ENCODE measurements around the gene MYOZ3. TPM values are rescaled to one million over a fixed set of nuclear protein-coding genes. Genes with fewer than 3 reads are reported as not detected.
A peak's percentile ranks its signal among the peaks of the same experiment; 100 is the strongest.

MYOZ3 gene
- total and polyA plus RNA-seq, 2 experiments from 2014 or later, result 6.8 to 10.7 TPM

DNA sequence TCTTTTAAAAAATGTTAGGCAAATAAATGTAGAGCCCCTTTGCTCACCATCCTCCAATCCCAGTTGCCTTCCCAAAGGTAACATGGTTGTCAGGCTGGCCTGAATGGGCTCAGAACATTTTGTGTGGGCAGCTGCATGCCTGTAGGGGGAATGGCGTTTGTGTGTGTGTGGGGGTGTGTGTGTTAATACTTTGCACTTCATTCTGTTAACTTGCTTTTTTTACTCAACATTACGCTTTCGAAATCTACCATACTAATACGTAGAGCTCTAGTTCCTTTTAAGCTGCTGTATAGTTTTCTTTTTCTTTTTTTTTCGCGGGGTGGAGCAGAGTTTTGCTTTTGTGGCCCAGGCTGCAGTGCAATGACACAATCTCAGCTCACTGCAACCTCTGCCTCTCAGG, 14.0 kb downstream of the MYOZ3 start:
- no peaks in the 10 kb centered on the region for H3K36me3 ChIP-seq
- H3K27me3 ChIP-seq, result no peaks in the 10 kb centered on the region
- TF ChIP-seq CTCF (IDR thresholded peaks at IDR 0.05; ENCODE audit: low read depth, low read length), result no peak
- no peak overlapping the region for H3K27ac ChIP-seq
- H3K9me3 ChIP-seq (ENCODE audit: low read depth), result no peaks in the 10 kb centered on the region
- no peak overlapping the region for H3K4me3 ChIP-seq
- DNase-seq (ENCODE audit: low read depth in 1 of 2, low spot score in 1 of 2), result peak in 1 of 2 donors; percentile 13
- H3K4me1 ChIP-seq (ENCODE audit: low read depth), result no peaks in the 10 kb centered on the region

DNA sequence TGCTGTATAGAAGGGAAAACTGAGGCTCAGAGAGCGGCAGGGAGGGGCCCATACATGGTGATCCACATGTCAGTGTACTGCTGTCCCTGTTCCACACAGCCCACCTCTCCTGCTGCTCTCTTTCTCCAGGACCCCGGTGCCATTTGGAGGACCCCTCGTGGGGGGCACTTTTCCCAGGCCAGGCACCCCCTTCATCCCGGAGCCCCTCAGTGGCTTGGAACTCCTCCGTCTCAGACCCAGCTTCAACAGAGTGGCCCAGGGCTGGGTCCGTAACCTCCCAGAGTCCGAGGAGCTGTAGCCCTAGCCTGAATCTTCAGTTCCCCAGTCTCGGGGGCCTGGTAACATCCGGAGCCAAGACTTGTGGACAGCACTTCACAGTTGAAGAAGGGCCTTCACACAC, 15.5 kb downstream of the MYOZ3 start:
- TF ChIP-seq CTCF (IDR thresholded peaks at IDR 0.05; ENCODE audit: low read depth, low read length), result no peak
- DNase-seq (ENCODE audit: low read depth in 1 of 2, low spot score in 1 of 2), result no peak
- Histone ChIP-seq H3K9me3 (ENCODE audit: low read depth) (no peaks in the 10 kb centered on the region), H3K4me3 (no peak overlapping the region), H3K27ac (no peak overlapping the region), H3K4me1 (ENCODE audit: low read depth) (no peaks in the 10 kb centered on the region), H3K36me3 (no peaks in the 10 kb centered on the region), H3K27me3 (no peaks in the 10 kb centered on the region)

DNA sequence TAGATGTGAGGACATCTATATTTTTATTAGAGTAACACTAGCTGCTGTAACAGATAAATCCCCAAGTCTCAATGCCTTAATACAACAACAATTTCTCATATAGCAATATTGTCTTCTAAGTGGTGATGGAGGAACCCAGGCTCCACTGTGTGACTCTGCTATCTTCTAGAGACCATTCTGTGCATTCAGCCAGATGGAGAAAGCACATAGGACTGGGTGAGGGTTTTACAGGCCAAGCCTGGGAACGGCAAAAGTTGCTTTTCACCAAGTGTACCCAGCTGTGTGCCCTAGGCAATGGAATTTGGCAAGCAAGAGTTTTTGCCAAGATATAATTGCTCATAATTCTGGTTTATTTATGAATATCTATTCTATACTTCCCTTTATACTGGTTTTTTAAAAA, 28.1 kb downstream of the MYOZ3 start:
- no peak for TF ChIP-seq CTCF (IDR thresholded peaks at IDR 0.05; ENCODE audit: low read depth, low read length)
- no peaks in the 10 kb centered on the region for H3K27me3 ChIP-seq
- H3K9me3 ChIP-seq (ENCODE audit: low read depth), result no peaks in the 10 kb centered on the region
- H3K36me3 ChIP-seq, result peaks cover 35% of the 10 kb centered on the region
- no peak for DNase-seq (ENCODE audit: low read depth in 1 of 2, low spot score in 1 of 2)
- H3K4me1 ChIP-seq (ENCODE audit: low read depth), result no peaks in the 10 kb centered on the region
- no peak overlapping the region for H3K27ac ChIP-seq
- no peak overlapping the region for H3K4me3 ChIP-seq

DNA sequence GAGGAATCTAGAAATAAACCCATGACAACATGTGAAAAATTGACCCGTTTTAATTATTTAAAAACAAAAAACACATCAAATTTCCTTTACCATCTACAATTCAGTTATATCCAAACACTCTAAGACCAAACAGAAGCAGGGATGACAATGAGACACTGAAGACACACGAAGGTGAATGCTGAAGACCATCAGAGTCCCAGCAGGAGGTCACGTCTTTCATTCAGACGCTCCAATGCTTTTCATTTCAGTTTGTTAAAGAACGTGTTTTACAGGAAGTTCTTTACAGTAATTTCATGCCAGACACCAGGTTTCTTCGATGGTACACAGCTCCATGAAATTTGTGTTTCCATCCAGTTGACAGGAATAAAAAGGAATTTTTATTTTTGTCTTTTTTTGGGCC, 29.7 kb downstream of the MYOZ3 start:
- Histone ChIP-seq H3K27me3 (no peaks in the 10 kb centered on the region), H3K27ac (peak overlapping the region; percentile 53), H3K4me3 (no peak overlapping the region), H3K4me1 (ENCODE audit: low read depth) (no peaks in the 10 kb centered on the region), H3K9me3 (ENCODE audit: low read depth) (no peaks in the 10 kb centered on the region), H3K36me3 (peaks cover 52% of the 10 kb centered on the region)
- TF ChIP-seq CTCF (IDR thresholded peaks at IDR 0.05; ENCODE audit: low read depth, low read length), result no peak
- DNase-seq (ENCODE audit: low read depth in 1 of 2, low spot score in 1 of 2), result no peak

- no peak for DNase-seq (ENCODE audit: low read depth in 1 of 2, low spot score in 1 of 2)
- Histone ChIP-seq H3K36me3 (peaks cover 67% of the 10 kb centered on the region), H3K27me3 (no peaks in the 10 kb centered on the region), H3K27ac (no peak overlapping the region), H3K9me3 (ENCODE audit: low read depth) (no peaks in the 10 kb centered on the region), H3K4me1 (ENCODE audit: low read depth) (no peaks in the 10 kb centered on the region), H3K4me3 (no peak overlapping the region)
- no peak for TF ChIP-seq CTCF (IDR thresholded peaks at IDR 0.05; ENCODE audit: low read depth, low read length)
Observed at GRCh38 chr5:150692276-150692675, 31.2 kb downstream of the MYOZ3 start.

DNA sequence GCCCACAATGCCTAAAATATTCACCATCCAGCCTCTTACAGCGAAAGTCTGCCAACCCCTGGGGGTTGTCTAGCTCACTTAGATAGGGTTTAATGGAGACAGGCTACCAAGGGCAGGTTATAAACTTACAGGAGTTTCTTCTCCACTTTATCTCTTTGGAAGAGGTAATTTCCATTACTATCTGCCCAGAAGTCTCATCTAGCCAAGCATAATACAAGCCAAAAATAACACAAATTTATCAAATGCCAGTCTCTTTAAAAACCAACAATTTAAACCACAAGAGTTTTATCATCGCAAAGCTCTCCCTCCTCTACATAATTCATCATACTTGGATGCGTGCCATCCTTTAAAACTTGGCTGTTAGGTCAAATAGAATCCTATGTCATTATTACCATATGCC, 33.6 kb downstream of the MYOZ3 start:
- H3K36me3 ChIP-seq, result peaks cover 75% of the 10 kb centered on the region
- H3K4me1 ChIP-seq (ENCODE audit: low read depth), result peaks cover 6% of the 10 kb centered on the region
- peak in 1 of 2 donors; percentile 91 for DNase-seq (ENCODE audit: low read depth in 1 of 2, low spot score in 1 of 2)
- H3K9me3 ChIP-seq (ENCODE audit: low read depth), result no peaks in the 10 kb centered on the region
- H3K27ac ChIP-seq, result no peak overlapping the region
- no peak overlapping the region for H3K4me3 ChIP-seq
- no peak for TF ChIP-seq CTCF (IDR thresholded peaks at IDR 0.05; ENCODE audit: low read depth, low read length)
- no peaks in the 10 kb centered on the region for H3K27me3 ChIP-seq

Data from cardiac muscle cell (in vitro differentiated cells and primary cell).